Ovary (tissue), 3 donors: Measurements from ENCODE around the gene PLXNB2.

Experiments
- EP300 ChIP-seq: sonication (generic); formaldehyde crosslinking; IDR thresholded peaks from one replicate; pipeline ENCODE4 v1.6.1; 2017; ENCODE audit warnings: antibody characterized with exemption
- POLR2A ChIP-seq: fragments of 450-650 bp; IDR thresholded peaks from one replicate; pipeline ENCODE4 v1.6.1; 2017; ENCODE audit warnings: antibody characterized with exemption, mild to moderate bottlenecking, moderate library complexity
- TF ChIP-seq, protein P1 (sequence below), 3 donors: fragments of 450-650 bp in 2 of 3; fragments of 200-600 bp in 1 of 3; IDR thresholded peaks; one replicate each; pipeline versions ENCODE4 v1.5.1 to v1.8.0; 2016 to 2022; ENCODE audit warnings: antibody characterized with exemption in 3 of 3, mild to moderate bottlenecking in 1 of 3
- donor health status: DM: no; HTN: no; CAD: no.

DNA sequence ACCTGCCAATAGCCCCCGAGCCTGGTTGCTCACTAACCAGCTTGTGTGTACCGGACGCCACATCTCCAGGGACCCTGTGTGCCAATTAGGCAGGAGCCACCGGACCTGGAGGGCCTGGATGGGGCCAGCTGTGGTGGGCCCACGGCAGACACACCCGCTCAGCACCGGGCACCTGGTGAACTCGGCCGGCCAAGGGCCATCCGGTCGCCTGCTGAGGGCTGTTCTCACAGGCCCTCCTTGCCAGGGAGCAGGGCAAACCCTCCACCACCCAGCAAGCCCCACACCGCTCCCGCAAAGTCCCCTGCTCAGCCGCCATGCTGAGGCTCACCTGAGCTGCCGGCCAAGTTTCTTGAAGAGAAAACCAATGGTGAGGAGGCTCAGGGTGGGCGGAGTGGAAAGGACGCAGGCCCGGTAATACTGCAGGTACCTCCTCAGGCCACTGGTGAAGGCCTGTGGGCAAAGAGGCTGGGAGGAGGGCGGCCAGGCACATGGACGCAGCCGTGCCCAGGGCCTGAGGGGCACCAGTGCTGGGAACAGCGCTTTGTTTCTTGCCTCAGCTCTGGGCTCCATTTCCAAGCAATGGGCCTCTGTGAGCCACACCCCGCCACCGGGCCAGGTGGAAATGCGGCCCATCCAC is 79.7 kb downstream of the PLXNB2 start:
- TF ChIP-seq, protein P1, sequence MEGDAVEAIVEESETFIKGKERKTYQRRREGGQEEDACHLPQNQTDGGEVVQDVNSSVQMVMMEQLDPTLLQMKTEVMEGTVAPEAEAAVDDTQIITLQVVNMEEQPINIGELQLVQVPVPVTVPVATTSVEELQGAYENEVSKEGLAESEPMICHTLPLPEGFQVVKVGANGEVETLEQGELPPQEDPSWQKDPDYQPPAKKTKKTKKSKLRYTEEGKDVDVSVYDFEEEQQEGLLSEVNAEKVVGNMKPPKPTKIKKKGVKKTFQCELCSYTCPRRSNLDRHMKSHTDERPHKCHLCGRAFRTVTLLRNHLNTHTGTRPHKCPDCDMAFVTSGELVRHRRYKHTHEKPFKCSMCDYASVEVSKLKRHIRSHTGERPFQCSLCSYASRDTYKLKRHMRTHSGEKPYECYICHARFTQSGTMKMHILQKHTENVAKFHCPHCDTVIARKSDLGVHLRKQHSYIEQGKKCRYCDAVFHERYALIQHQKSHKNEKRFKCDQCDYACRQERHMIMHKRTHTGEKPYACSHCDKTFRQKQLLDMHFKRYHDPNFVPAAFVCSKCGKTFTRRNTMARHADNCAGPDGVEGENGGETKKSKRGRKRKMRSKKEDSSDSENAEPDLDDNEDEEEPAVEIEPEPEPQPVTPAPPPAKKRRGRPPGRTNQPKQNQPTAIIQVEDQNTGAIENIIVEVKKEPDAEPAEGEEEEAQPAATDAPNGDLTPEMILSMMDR (IDR thresholded peaks at IDR 0.05) = no peak
- TF ChIP-seq POLR2A (no peak), EP300 (no peak)
